IMR-90 (cell line): ENCODE measurements around the gene PCSK6. TPM values are rescaled to one million over a fixed set of nuclear protein-coding genes. Genes with fewer than 3 reads are reported as not detected.

Source experiments
- ATAC-seq: fragments of 200-7000 bp; cut with Tn5 transposase; 2 replicates; pipeline ENCODE4 v1.9.1; 2020; ENCODE audit warnings: low read depth, mild to moderate bottlenecking, moderate library complexity
- BruUV-seq: library from RNA; stranded (reverse); fragments of 400-500 nt; replicated peaks from 2 replicates; lab custom pipeline; 2021; lab: Mats Ljungman, UMichigan
- CTCF ChIA-PET: fragments of 300-600 bp; formaldehyde crosslinking; extraction: SDS; loops from one replicate; lab custom pipeline; 2021; ENCODE audit warnings: antibody characterized with exemption; lab: Yijun Ruan, JAX
- POLR2A ChIA-PET: fragments of 300-600 bp; sonication (Branson Sonifier 250); formaldehyde crosslinking; loops from one replicate; lab custom pipeline; 2022; ENCODE audit warnings: antibody characterized with exemption; ENCODE audit not compliant: unreplicated experiment; lab: Charles Lee
- DNase-seq: peaks from one replicate; pipeline ENCODE4 v3.0.0; 2013
- H2AFZ ChIP-seq: replicated peaks from 2 replicates; pipeline ENCODE3; 2013; ENCODE audit warnings: low read length, mild to moderate bottlenecking; ENCODE audit not compliant: poor library complexity
- H2AK5ac ChIP-seq: 2 replicates; pipeline ENCODE4 v1.6.1; 2013; ENCODE audit warnings: low read depth, low read length, inconsistent platforms
- H2AK9ac ChIP-seq: replicated peaks from 2 replicates; pipeline ENCODE3; 2013; ENCODE audit warnings: mild to moderate bottlenecking, low read depth, low read length, moderate library complexity; ENCODE audit not compliant: poor library complexity
- H2BK120ac ChIP-seq: 2 replicates; pipeline ENCODE4 v1.6.1; 2013; ENCODE audit warnings: low read depth, low read length, inconsistent platforms
- H2BK15ac ChIP-seq: 3 replicates; pipeline ENCODE4 v1.6.1; 2013; ENCODE audit warnings: low read depth, low read length, inconsistent platforms
- H2BK20ac ChIP-seq: 2 replicates; pipeline ENCODE4 v1.6.1; 2013; ENCODE audit warnings: low read depth, mild to moderate bottlenecking, inconsistent platforms, low read length, moderate library complexity
- H2BK5ac ChIP-seq: 2 replicates; pipeline ENCODE4 v1.6.1; 2013; ENCODE audit warnings: mild to moderate bottlenecking, low read depth, low read length, inconsistent platforms; ENCODE audit not compliant: poor library complexity, severe bottlenecking
- H3K14ac ChIP-seq: replicated peaks from 2 replicates; pipeline ENCODE4 v1.6.1; 2013; ENCODE audit warnings: low read depth, low read length, inconsistent platforms
- H3K18ac ChIP-seq: 2 replicates; pipeline ENCODE4 v1.6.1; 2013; ENCODE audit warnings: low read depth, low read length, control low read depth
- H3K23ac ChIP-seq: 2 replicates; pipeline ENCODE4 v1.6.1; 2013; ENCODE audit warnings: low read depth, low read length, inconsistent platforms
- H3K27ac ChIP-seq: 2 replicates; pipeline ENCODE4 v1.5.1; 2013; ENCODE audit warnings: mild to moderate bottlenecking, control low read depth, low read length; ENCODE audit not compliant: insufficient read depth
- H3K27me3 ChIP-seq: 2 replicates; pipeline ENCODE4 v1.6.1; 2013; ENCODE audit warnings: low read length; ENCODE audit not compliant: control insufficient read depth, insufficient read depth
- H3K36me3 ChIP-seq: 2 replicates; pipeline ENCODE4 v1.6.1; 2013; ENCODE audit warnings: low read length, mixed read lengths; ENCODE audit not compliant: control insufficient read depth, insufficient read depth
- H3K4ac ChIP-seq: 2 replicates; pipeline ENCODE4 v1.6.1; 2013; ENCODE audit warnings: low read depth, low read length, inconsistent platforms
- H3K4me1 ChIP-seq: 2 replicates; pipeline ENCODE4 v1.6.1; 2013; ENCODE audit warnings: low read length, mixed read lengths; ENCODE audit not compliant: control insufficient read depth, insufficient read depth
- H3K4me2 ChIP-seq: 2 replicates; pipeline ENCODE4 v1.6.1; 2013; ENCODE audit warnings: low read depth, mild to moderate bottlenecking, control low read depth, low read length, moderate library complexity
- H3K4me3 ChIP-seq: 2 replicates; pipeline ENCODE4 v1.5.1; 2013; ENCODE audit warnings: low read depth, mild to moderate bottlenecking, control low read depth, low read length, moderate library complexity; ENCODE audit not compliant: insufficient read depth
- H3K56ac ChIP-seq: 2 replicates; pipeline ENCODE4 v1.6.1; 2013; ENCODE audit warnings: low read length, inconsistent platforms; ENCODE audit not compliant: insufficient read depth; ENCODE audit errors: extremely low read depth
- H3K79me1 ChIP-seq, 2 experiments: 2 replicates each; pipeline ENCODE4 v1.6.1; 2013; ENCODE audit warnings: low read length in 2 of 2, inconsistent platforms in 1 of 2, low read depth in 1 of 2
- H3K9ac ChIP-seq: 2 replicates; pipeline ENCODE4 v1.6.1; 2013; ENCODE audit warnings: low read depth, low read length, control low read depth
- H3K9me1 ChIP-seq: 2 replicates; pipeline ENCODE4 v1.6.1; 2013; ENCODE audit warnings: low read length, inconsistent platforms; ENCODE audit not compliant: insufficient read depth
- H3K9me3 ChIP-seq: 2 replicates; pipeline ENCODE4 v1.6.1; 2013; ENCODE audit warnings: low read length; ENCODE audit not compliant: control insufficient read depth, insufficient read depth
- H4K20me1 ChIP-seq: 2 replicates; pipeline ENCODE4 v1.6.1; 2013; ENCODE audit warnings: low read length, inconsistent platforms; ENCODE audit not compliant: insufficient read depth
- H4K5ac ChIP-seq: 2 replicates; pipeline ENCODE4 v1.6.1; 2013; ENCODE audit warnings: mild to moderate bottlenecking, low read depth, low read length, control low read depth
- H4K8ac ChIP-seq, 2 experiments: 2 replicates each; pipeline ENCODE4 v1.6.1; 2013; ENCODE audit warnings: low read depth in 2 of 2, low read length in 2 of 2, control low read depth in 1 of 2, inconsistent platforms in 1 of 2
- H4K91ac ChIP-seq: 2 replicates; pipeline ENCODE4 v1.6.1; 2013; ENCODE audit warnings: low read depth, low read length, inconsistent platforms; ENCODE audit not compliant: insufficient read depth
- BHLHE40 ChIP-seq: fragments of 150-350 bp; IDR thresholded peaks from 2 replicates; pipeline ENCODE4 v1.6.1; 2016; ENCODE audit warnings: mild to moderate bottlenecking, low read depth, low read length
- CEBPB ChIP-seq: IDR thresholded peaks from 2 replicates; pipeline ENCODE4 v1.6.1; 2012; ENCODE audit warnings: low read depth, low read length, improper control_type of control experiment
- CHD1 ChIP-seq: IDR thresholded peaks from 2 replicates; pipeline ENCODE4 v1.6.1; 2012; ENCODE audit warnings: low read depth, low read length, improper control_type of control experiment
- ELK1 ChIP-seq: fragments of 150-350 bp; IDR thresholded peaks from 2 replicates; pipeline ENCODE4 v1.6.1; 2016; ENCODE audit warnings: low read depth, mild to moderate bottlenecking, low read length, moderate library complexity, borderline replicate concordance
- FOS ChIP-seq: fragments of 150-350 bp; IDR thresholded peaks from 2 replicates; pipeline ENCODE4 v1.6.1; 2016; ENCODE audit warnings: low read depth, low read length
- MAFK ChIP-seq: IDR thresholded peaks from 2 replicates; pipeline ENCODE4 v1.6.1; 2012; ENCODE audit warnings: low read depth, low read length, improper control_type of control experiment
- MAZ ChIP-seq: IDR thresholded peaks from 2 replicates; pipeline ENCODE4 v1.6.1; 2012; ENCODE audit warnings: low read depth, mild to moderate bottlenecking, low read length, improper control_type of control experiment, moderate library complexity, borderline replicate concordance
- MXI1 ChIP-seq: IDR thresholded peaks from 2 replicates; pipeline ENCODE4 v1.6.1; 2012; ENCODE audit warnings: low read depth, mild to moderate bottlenecking, low read length, moderate library complexity, borderline replicate concordance
- NFE2L2 ChIP-seq: fragments of 150-350 bp; IDR thresholded peaks from 2 replicates; pipeline ENCODE4 v1.6.1; 2016; ENCODE audit warnings: low read depth, mild to moderate bottlenecking, low read length
- POLR2A ChIP-seq: IDR thresholded peaks from 2 replicates; pipeline ENCODE4 v1.6.1; 2012; ENCODE audit warnings: mild to moderate bottlenecking, low read depth, low read length
- RAD21 ChIP-seq: IDR thresholded peaks from 2 replicates; pipeline ENCODE4 v1.6.1; 2012; ENCODE audit warnings: low read length, improper control_type of control experiment
- RCOR1 ChIP-seq: IDR thresholded peaks from 2 replicates; pipeline ENCODE4 v1.6.1; 2012; ENCODE audit warnings: mild to moderate bottlenecking, low read length, improper control_type of control experiment; ENCODE audit not compliant: insufficient replicate concordance
- RFX5 ChIP-seq: IDR thresholded peaks from 2 replicates; pipeline ENCODE4 v1.8.0; 2012; ENCODE audit warnings: low read depth, mild to moderate bottlenecking, low read length, moderate library complexity
- SMC3 ChIP-seq: fragments of 150-350 bp; IDR thresholded peaks from 2 replicates; pipeline ENCODE4 v1.6.1; 2016; ENCODE audit warnings: low read depth, mild to moderate bottlenecking, antibody characterized with exemption, low read length, moderate library complexity
- WGBS, 2 experiments: methylation state at CpG; one replicate each; pipeline versions ENCODE4 v1.1.5 to v1.1.7; 2013; ENCODE audit warnings: missing lambda C conversion rate in 2 of 2; ENCODE audit not compliant: insufficient read length in 1 of 2; ENCODE audit errors: extremely low coverage in 2 of 2; 5-methylcytosine and 5-hydroxymethylcytosine counted together
- dilution Hi-C: fragments of 300-500 bp; cut with HindIII; formaldehyde crosslinking; loops from one replicate; pipeline ENCODE4 v1.14.3; 2018; ENCODE audit warnings: low sequenced_read_pairs; ENCODE audit not compliant: unreplicated experiment
- in situ Hi-C: fragments of 300-500 bp; cut with MboI; formaldehyde crosslinking; loops from 3 replicates; pipeline ENCODE4 v1.14.3; 2019; ENCODE audit warnings: low sequenced_read_pairs, inconsistent platforms, mixed read lengths
- intact Hi-C: fragments of 100-400 bp; cut with micrococcal nuclease; formaldehyde crosslinking; loops from 2 replicates; pipeline ENCODE4 v1.10.0; 2022
- polyA plus RNA-seq, 3 experiments: library from polyadenylated mRNA; depleted of rRNA; stranded (reverse); fragments of >200 nt; gene quantifications; 2 replicates each; pipeline ENCODE4 v1.2.3, GENCODE V29; 2012; ENCODE audit warnings: low replicate concordance in 1 of 3
- total RNA-seq: library from RNA; depleted of rRNA; stranded (reverse); fragments of >200 nt; gene quantifications from 2 replicates; pipeline ENCODE4 v1.2.3, GENCODE V29; 2012
- TF ChIP-seq, protein P1 (sequence below): conservative IDR thresholded peaks from 2 replicates; pipeline ENCODE4 v1.5.1; 2012; ENCODE audit warnings: mild to moderate bottlenecking, low read depth, low read length, improper control_type of control experiment
- TF ChIP-seq, protein P2 (sequence below): fragments of 150-350 bp; IDR thresholded peaks from 2 replicates; pipeline ENCODE4 v1.6.1; 2017; ENCODE audit warnings: mild to moderate bottlenecking, antibody characterized with exemption, low read length, low read depth

PCSK6 gene
- total and polyA plus RNA-seq, 2 of the 4 experiments (the other 2 are of a cell fraction) = not detected

DNA sequence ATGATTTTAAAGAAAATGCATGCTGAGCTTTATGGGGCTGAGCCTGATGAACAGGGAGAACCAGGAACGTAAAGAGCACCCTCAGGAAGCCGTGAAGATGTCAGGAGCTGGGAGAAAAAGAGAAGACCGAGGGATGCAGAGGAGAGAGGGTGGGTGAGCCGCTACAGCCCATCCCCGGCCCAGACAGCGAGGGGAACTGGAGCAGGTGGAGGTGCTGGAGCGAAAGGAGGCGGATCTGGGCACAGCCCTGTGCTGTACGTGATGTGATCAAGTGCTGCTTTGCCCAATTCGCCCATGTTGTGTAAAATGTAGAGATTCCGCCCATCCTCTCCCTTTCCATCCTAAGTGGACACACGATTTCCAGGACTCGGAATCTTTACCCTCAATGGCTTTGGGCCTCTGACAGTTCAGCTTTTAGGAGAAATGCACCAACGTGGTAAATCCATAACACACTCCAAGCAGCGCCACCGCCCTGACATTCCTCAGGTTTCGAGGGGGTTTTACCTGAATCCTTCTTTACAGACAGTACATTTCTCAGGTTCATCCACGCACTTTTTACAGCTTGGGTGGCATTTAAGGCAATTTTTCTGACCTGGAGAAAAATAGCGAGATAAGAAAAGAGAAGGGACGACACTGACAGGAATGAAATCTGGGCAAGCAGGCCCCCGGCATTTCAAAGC is 167.4 kb downstream of the PCSK6 start:
- DNase-seq (no peak), ATAC-seq (no peak)
- no peak overlapping the region for H3K56ac ChIP-seq
- no peak overlapping the region for H2BK120ac ChIP-seq
- H3K9me3 ChIP-seq = no peaks in the 10 kb centered on the region
- POLR2A ChIA-PET = no interaction called here
- no peak overlapping the region for H3K23ac ChIP-seq
- TF ChIP-seq POLR2A (no peak), ELK1 (no peak), MAFK (no peak), CEBPB (no peak), FOS (no peak), NFE2L2 (no peak), MAZ (no peak), RAD21 (no peak), RFX5 (no peak), BHLHE40 (no peak), RCOR1 (no peak), CHD1 (no peak), MXI1 (no peak), SMC3 (no peak)
- TF ChIP-seq, protein P1, sequence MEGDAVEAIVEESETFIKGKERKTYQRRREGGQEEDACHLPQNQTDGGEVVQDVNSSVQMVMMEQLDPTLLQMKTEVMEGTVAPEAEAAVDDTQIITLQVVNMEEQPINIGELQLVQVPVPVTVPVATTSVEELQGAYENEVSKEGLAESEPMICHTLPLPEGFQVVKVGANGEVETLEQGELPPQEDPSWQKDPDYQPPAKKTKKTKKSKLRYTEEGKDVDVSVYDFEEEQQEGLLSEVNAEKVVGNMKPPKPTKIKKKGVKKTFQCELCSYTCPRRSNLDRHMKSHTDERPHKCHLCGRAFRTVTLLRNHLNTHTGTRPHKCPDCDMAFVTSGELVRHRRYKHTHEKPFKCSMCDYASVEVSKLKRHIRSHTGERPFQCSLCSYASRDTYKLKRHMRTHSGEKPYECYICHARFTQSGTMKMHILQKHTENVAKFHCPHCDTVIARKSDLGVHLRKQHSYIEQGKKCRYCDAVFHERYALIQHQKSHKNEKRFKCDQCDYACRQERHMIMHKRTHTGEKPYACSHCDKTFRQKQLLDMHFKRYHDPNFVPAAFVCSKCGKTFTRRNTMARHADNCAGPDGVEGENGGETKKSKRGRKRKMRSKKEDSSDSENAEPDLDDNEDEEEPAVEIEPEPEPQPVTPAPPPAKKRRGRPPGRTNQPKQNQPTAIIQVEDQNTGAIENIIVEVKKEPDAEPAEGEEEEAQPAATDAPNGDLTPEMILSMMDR = no peak
- TF ChIP-seq, protein P2, sequence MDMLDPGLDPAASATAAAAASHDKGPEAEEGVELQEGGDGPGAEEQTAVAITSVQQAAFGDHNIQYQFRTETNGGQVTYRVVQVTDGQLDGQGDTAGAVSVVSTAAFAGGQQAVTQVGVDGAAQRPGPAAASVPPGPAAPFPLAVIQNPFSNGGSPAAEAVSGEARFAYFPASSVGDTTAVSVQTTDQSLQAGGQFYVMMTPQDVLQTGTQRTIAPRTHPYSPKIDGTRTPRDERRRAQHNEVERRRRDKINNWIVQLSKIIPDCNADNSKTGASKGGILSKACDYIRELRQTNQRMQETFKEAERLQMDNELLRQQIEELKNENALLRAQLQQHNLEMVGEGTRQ = no peak
- no peak overlapping the region for H3K4ac ChIP-seq
- H2AK9ac ChIP-seq = no peak overlapping the region
- no peak overlapping the region for H2BK20ac ChIP-seq
- H3K4me2 ChIP-seq = no peak overlapping the region
- no peak overlapping the region for H3K14ac ChIP-seq
- H2AFZ ChIP-seq = no peak overlapping the region
- H3K36me3 ChIP-seq = no peaks in the 10 kb centered on the region
- H3K9ac ChIP-seq = no peak overlapping the region
- H4K8ac ChIP-seq = no peak overlapping the region
- H3K27me3 ChIP-seq = peaks cover 45% of the 10 kb centered on the region
- H3K4me1 ChIP-seq = no peaks in the 10 kb centered on the region
- no peaks in the 10 kb centered on the region for H3K79me1 ChIP-seq
- intact Hi-C loops = no loop called here
- in situ Hi-C loops = no loop called here
- no peak overlapping the region for H3K18ac ChIP-seq
- 55% methylated on average over 6 of the region's 21 CpGs; no CpG with 5 or more reads in 1 of the 2 experiments for WGBS, 2 experiments
- CTCF ChIA-PET = interaction anchor here (0.5 kb wide), 1 partner anchor 20 kb away, joined by 4 read pairs; no protein-coding TSS in a partner anchor
- no peak overlapping the region for H3K4me3 ChIP-seq
- no peaks in the 10 kb centered on the region for H4K20me1 ChIP-seq
- no peak overlapping the region for H2BK15ac ChIP-seq
- no peak overlapping the region for H2AK5ac ChIP-seq
- H2BK5ac ChIP-seq = no peak overlapping the region
- H3K9me1 ChIP-seq = no peaks in the 10 kb centered on the region
- BruUV-seq = no TSS peak
- no peak overlapping the region for H3K27ac ChIP-seq
- H4K91ac ChIP-seq = no peak overlapping the region
- no peak overlapping the region for H4K5ac ChIP-seq
- dilution Hi-C loops = no loop called here
